Sigmoid colon (tissue), 4 donors: ENCODE results near the gene SMARCE1.

Experiments used
- EP300 ChIP-seq, 4 donors: sonication (generic); formaldehyde crosslinking; IDR thresholded peaks; one replicate each; pipeline ENCODE4 v1.6.1; 2017; ENCODE audit warnings: antibody characterized with exemption in 4 of 4
- POLR2A ChIP-seq, 2 donors: fragments of 450-650 bp; IDR thresholded peaks; one replicate each; pipeline ENCODE4 v1.6.1; 2016; ENCODE audit warnings: antibody characterized with exemption in 2 of 2, mild to moderate bottlenecking in 2 of 2, moderate library complexity in 2 of 2
- POLR2AphosphoS5 ChIP-seq, 4 donors: sonication (generic); formaldehyde crosslinking; IDR thresholded peaks; one replicate each; pipeline ENCODE4 v1.6.1; 2017; ENCODE audit warnings: antibody characterized with exemption in 4 of 4
- TF ChIP-seq, protein P1 (sequence below), 4 experiments: fragments of 450-650 bp in 3 of 4; fragments of 200-600 bp in 1 of 4; IDR thresholded peaks; one replicate each; pipeline ENCODE4 v1.5.1; 2016 to 2019; ENCODE audit warnings: antibody characterized with exemption in 4 of 4, mild to moderate bottlenecking in 3 of 4, moderate library complexity in 2 of 4

DNA sequence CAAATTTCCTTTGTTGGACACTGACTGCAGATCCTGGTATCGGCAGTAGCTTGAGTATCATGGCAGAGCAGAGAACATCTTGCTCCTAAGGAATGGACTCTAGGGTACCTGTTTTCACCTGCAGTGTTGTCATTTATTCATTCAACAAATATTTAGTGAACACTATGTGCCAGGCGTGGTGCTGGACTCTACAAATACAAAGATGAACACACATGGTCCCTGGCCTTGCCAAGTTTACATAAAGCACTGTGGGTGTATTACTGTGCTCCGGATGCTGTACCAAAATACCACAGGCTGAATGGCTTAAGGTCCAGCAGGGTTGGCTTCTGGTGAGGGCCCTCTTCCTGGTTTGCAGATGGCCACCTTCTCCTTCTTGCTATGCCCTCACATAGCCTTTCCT, 68.1 kb downstream of the SMARCE1 start:
- TF ChIP-seq, protein P1, sequence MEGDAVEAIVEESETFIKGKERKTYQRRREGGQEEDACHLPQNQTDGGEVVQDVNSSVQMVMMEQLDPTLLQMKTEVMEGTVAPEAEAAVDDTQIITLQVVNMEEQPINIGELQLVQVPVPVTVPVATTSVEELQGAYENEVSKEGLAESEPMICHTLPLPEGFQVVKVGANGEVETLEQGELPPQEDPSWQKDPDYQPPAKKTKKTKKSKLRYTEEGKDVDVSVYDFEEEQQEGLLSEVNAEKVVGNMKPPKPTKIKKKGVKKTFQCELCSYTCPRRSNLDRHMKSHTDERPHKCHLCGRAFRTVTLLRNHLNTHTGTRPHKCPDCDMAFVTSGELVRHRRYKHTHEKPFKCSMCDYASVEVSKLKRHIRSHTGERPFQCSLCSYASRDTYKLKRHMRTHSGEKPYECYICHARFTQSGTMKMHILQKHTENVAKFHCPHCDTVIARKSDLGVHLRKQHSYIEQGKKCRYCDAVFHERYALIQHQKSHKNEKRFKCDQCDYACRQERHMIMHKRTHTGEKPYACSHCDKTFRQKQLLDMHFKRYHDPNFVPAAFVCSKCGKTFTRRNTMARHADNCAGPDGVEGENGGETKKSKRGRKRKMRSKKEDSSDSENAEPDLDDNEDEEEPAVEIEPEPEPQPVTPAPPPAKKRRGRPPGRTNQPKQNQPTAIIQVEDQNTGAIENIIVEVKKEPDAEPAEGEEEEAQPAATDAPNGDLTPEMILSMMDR (IDR thresholded peaks at IDR 0.05), result no peak
- TF ChIP-seq EP300 (IDR thresholded peaks at IDR 0.05), result no peak
- TF ChIP-seq POLR2A (IDR thresholded peaks at IDR 0.05), result no peak
- no peak for TF ChIP-seq POLR2AphosphoS5 (IDR thresholded peaks at IDR 0.05)
